ENCODE data around the gene SCG2.

DNA sequence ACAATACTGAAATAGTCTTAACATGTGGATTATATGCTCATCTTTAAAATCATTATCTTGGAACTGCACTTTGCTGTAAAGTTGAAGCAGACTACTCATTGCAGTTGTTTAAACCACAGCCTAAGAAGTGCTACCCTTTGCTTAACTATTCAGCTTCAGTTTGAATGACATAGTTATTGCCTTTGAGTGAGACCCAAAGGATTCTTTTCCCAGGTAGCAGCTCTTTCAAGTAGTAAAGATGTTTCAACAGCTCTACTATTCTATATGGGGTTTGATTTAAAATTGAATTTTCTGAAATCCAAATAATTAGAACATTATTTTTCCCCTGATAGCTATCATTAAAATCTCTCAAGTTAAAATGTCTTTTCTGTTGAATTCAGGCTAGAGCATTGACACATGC lies 1.1 kb downstream of the SCG2 start:
- TF ChIP-seq EZH2 (IDR thresholded peaks at IDR 0.05) (no peak), POLR2AphosphoS5 (IDR thresholded peaks at IDR 0.05; ENCODE audit: borderline replicate concordance, low read depth, low read length) (no peak), FOXP2 (optimal IDR thresholded peaks at IDR 0.05; ENCODE audit: control extremely low read depth, extremely low read length, insufficient read depth) (no peak)
